Activated naive CD8-positive, alpha-beta T cell treated with anti-CD3 and anti-CD28 coated beads for 36 hours (primary cell): ENCODE measurements around the gene STXBP5. TPM values are rescaled to one million over a fixed set of nuclear protein-coding genes. Genes with fewer than 3 reads are reported as not detected.
"Not testable (repeated sequence)": the region's sequence is repeated elsewhere in the genome, so short reads cannot be mapped to it uniquely, and the experiment has no call there.

Source experiments
- DNase-seq: peaks from one replicate; pipeline ENCODE4 v3.0.0; 2021
- H3K27ac Mint-ChIP-seq: one replicate; pipeline ENCODE4 v1.8.0; 2022; ENCODE audit warnings: mild to moderate bottlenecking, moderate library complexity, mixed read lengths
- H3K27me3 Mint-ChIP-seq: one replicate; pipeline ENCODE4 v1.8.0; 2022; ENCODE audit warnings: mild to moderate bottlenecking, mixed read lengths
- H3K36me3 Mint-ChIP-seq: one replicate; pipeline ENCODE4 v1.8.0; 2021; ENCODE audit warnings: mild to moderate bottlenecking, mixed read lengths
- H3K4me1 Mint-ChIP-seq: one replicate; pipeline ENCODE4 v1.8.0; 2021; ENCODE audit warnings: mixed read lengths
- H3K4me3 Mint-ChIP-seq: one replicate; pipeline ENCODE4 v1.8.0; 2022; ENCODE audit warnings: mild to moderate bottlenecking, moderate library complexity, mixed read lengths
- H3K9me3 Mint-ChIP-seq: one replicate; pipeline ENCODE4 v1.8.0; 2022; ENCODE audit warnings: mixed read lengths
- total RNA-seq, 2 experiments: library from RNA; stranded (reverse); gene quantifications; one replicate each; pipeline ENCODE4 v1.2.3, GENCODE V29; 2021

STXBP5 gene
- total RNA-seq, 2 experiments from 2014 or later, result 11.9 to 14.2 TPM

- H3K36me3 Mint-ChIP-seq, result peaks cover 27% of the 10 kb centered on the region
- H3K4me3 Mint-ChIP-seq, result no peak overlapping the region
- H3K4me1 Mint-ChIP-seq, result no peaks in the 10 kb centered on the region
- H3K27me3 Mint-ChIP-seq, result no peaks in the 10 kb centered on the region
- H3K9me3 Mint-ChIP-seq, result no peaks in the 10 kb centered on the region
- no peak for DNase-seq
- no peak overlapping the region for H3K27ac Mint-ChIP-seq
Measured at GRCh38 chr6:147238906-147239305, 34.7 kb downstream of the STXBP5 start.

GRCh38 chr6:147244832-147245231 is 40.6 kb downstream of the STXBP5 start:
- Mint-ChIP-seq H3K27me3 (no peaks in the 10 kb centered on the region), H3K4me1 (peaks cover 7% of the 10 kb centered on the region), H3K9me3 (no peaks in the 10 kb centered on the region), H3K27ac (no peak overlapping the region), H3K36me3 (peaks cover 27% of the 10 kb centered on the region), H3K4me3 (no peak overlapping the region)
- DNase-seq, result no peak

GRCh38 chr6:147245693-147246092 is 41.5 kb downstream of the STXBP5 start:
- Mint-ChIP-seq H3K27ac (no peak overlapping the region), H3K36me3 (peaks cover 30% of the 10 kb centered on the region), H3K4me3 (no peak overlapping the region), H3K4me1 (peaks cover 7% of the 10 kb centered on the region), H3K27me3 (no peaks in the 10 kb centered on the region), H3K9me3 (no peaks in the 10 kb centered on the region)
- no peak for DNase-seq

- peaks cover 41% of the 10 kb centered on the region for H3K36me3 Mint-ChIP-seq
- no peak overlapping the region for H3K4me3 Mint-ChIP-seq
- H3K27me3 Mint-ChIP-seq, result no peaks in the 10 kb centered on the region
- no peak for DNase-seq
- H3K4me1 Mint-ChIP-seq, result peaks cover 7% of the 10 kb centered on the region
- H3K9me3 Mint-ChIP-seq, result peaks cover 1% of the 10 kb centered on the region
- H3K27ac Mint-ChIP-seq, result no peak overlapping the region
Measured at GRCh38 chr6:147246853-147247635, 42.8 kb downstream of the STXBP5 start.

- H3K36me3 Mint-ChIP-seq, result peaks cover 49% of the 10 kb centered on the region
- H3K27me3 Mint-ChIP-seq, result no peaks in the 10 kb centered on the region
- peaks cover 7% of the 10 kb centered on the region for H3K4me1 Mint-ChIP-seq
Measured at GRCh38 chr6:147248859-147249258, 44.6 kb downstream of the STXBP5 start.

GRCh38 chr6:147251072-147251471 is 46.9 kb downstream of the STXBP5 start:
- no peak for DNase-seq
- H3K4me1 Mint-ChIP-seq, result peaks cover 3% of the 10 kb centered on the region
- no peak overlapping the region for H3K4me3 Mint-ChIP-seq
- peaks cover 50% of the 10 kb centered on the region for H3K36me3 Mint-ChIP-seq
- H3K27ac Mint-ChIP-seq, result no peak overlapping the region
- H3K27me3 Mint-ChIP-seq, result no peaks in the 10 kb centered on the region
- H3K9me3 Mint-ChIP-seq, result peaks cover 3% of the 10 kb centered on the region

More at GRCh38 chr6:147248859-147249258, 44.6 kb downstream of the STXBP5 start:
- Mint-ChIP-seq H3K27ac (no peak overlapping the region), H3K9me3 (peaks cover 1% of the 10 kb centered on the region), H3K4me3 (no peak overlapping the region)
- DNase-seq, result no peak

- H3K9me3 Mint-ChIP-seq, H3K27ac Mint-ChIP-seq, H3K4me3 Mint-ChIP-seq, H3K4me1 Mint-ChIP-seq, DNase-seq, H3K27me3 Mint-ChIP-seq: not testable (repeated sequence)
- H3K36me3 Mint-ChIP-seq, result peaks cover 38% of the 10 kb centered on the region
Measured at GRCh38 chr6:147254929-147255473, 50.8 kb downstream of the STXBP5 start.

GRCh38 chr6:147255948-147256674 is 51.9 kb downstream of the STXBP5 start:
- H3K4me3 Mint-ChIP-seq, result no peak overlapping the region
- peaks cover 1% of the 10 kb centered on the region for H3K4me1 Mint-ChIP-seq
- H3K27ac Mint-ChIP-seq, result no peak overlapping the region
- no peaks in the 10 kb centered on the region for H3K27me3 Mint-ChIP-seq
- H3K36me3 Mint-ChIP-seq, result peaks cover 28% of the 10 kb centered on the region
- peaks cover 3% of the 10 kb centered on the region for H3K9me3 Mint-ChIP-seq
- DNase-seq, result no peak

- Mint-ChIP-seq H3K36me3 (peaks cover 12% of the 10 kb centered on the region), H3K27ac (no peak overlapping the region)
Measured at GRCh38 chr6:147257760-147258159, 53.5 kb downstream of the STXBP5 start.

GRCh38 chr6:147260091-147260490 is 55.9 kb downstream of the STXBP5 start:
- Mint-ChIP-seq H3K36me3 (peaks cover 9% of the 10 kb centered on the region), H3K9me3 (no peaks in the 10 kb centered on the region), H3K4me3 (no peak overlapping the region), H3K4me1 (peaks cover 5% of the 10 kb centered on the region), H3K27me3 (no peaks in the 10 kb centered on the region), H3K27ac (no peak overlapping the region)
- no peak for DNase-seq

More at GRCh38 chr6:147257760-147258159, 53.5 kb downstream of the STXBP5 start:
- Mint-ChIP-seq H3K4me1 (peaks cover 5% of the 10 kb centered on the region), H3K4me3 (no peak overlapping the region), H3K27me3 (no peaks in the 10 kb centered on the region), H3K9me3 (peaks cover 2% of the 10 kb centered on the region)
- no peak for DNase-seq

- DNase-seq, result no peak
- Mint-ChIP-seq H3K27ac (no peak overlapping the region), H3K4me3 (no peak overlapping the region), H3K4me1 (peaks cover 8% of the 10 kb centered on the region), H3K9me3 (peaks cover 1% of the 10 kb centered on the region), H3K27me3 (no peaks in the 10 kb centered on the region), H3K36me3 (peaks cover 17% of the 10 kb centered on the region)
Measured at GRCh38 chr6:147262946-147263345, 58.7 kb downstream of the STXBP5 start.

GRCh38 chr6:147266821-147267220 is 62.6 kb downstream of the STXBP5 start:
- Mint-ChIP-seq H3K27me3 (no peaks in the 10 kb centered on the region), H3K9me3 (peaks cover 2% of the 10 kb centered on the region), H3K36me3 (peaks cover 38% of the 10 kb centered on the region), H3K27ac (no peak overlapping the region), H3K4me1 (peaks cover 3% of the 10 kb centered on the region), H3K4me3 (no peak overlapping the region)
- DNase-seq, result no peak

- Mint-ChIP-seq H3K27me3 (no peaks in the 10 kb centered on the region), H3K36me3 (peaks cover 41% of the 10 kb centered on the region), H3K4me1 (peaks cover 3% of the 10 kb centered on the region), H3K27ac (no peak overlapping the region), H3K9me3 (peaks cover 2% of the 10 kb centered on the region), H3K4me3 (no peak overlapping the region)
- no peak for DNase-seq
Measured at GRCh38 chr6:147267658-147268057, 63.4 kb downstream of the STXBP5 start.

GRCh38 chr6:147268254-147268653 is 64.0 kb downstream of the STXBP5 start:
- Mint-ChIP-seq H3K4me1 (peaks cover 3% of the 10 kb centered on the region), H3K27me3 (no peaks in the 10 kb centered on the region), H3K9me3 (peaks cover 2% of the 10 kb centered on the region), H3K4me3 (no peak overlapping the region), H3K27ac (no peak overlapping the region), H3K36me3 (peaks cover 41% of the 10 kb centered on the region)
- no peak for DNase-seq

- H3K4me3 Mint-ChIP-seq, result no peak overlapping the region
- no peaks in the 10 kb centered on the region for H3K27me3 Mint-ChIP-seq
- H3K36me3 Mint-ChIP-seq, result peaks cover 46% of the 10 kb centered on the region
- peaks cover 7% of the 10 kb centered on the region for H3K4me1 Mint-ChIP-seq
- peaks cover 3% of the 10 kb centered on the region for H3K9me3 Mint-ChIP-seq
- H3K27ac Mint-ChIP-seq, result no peak overlapping the region
- no peak for DNase-seq
Measured at GRCh38 chr6:147274012-147274411, 69.8 kb downstream of the STXBP5 start.
